HFF-Myc (cell line): ENCODE measurements around the gene KLF17.

Experiments used
- DNase-seq: peaks from one replicate; pipeline ENCODE4 v3.0.0-alpha.2; 2011; ENCODE audit warnings: low read depth; ENCODE audit errors: extremely low read depth
- H3K4me3 ChIP-seq: replicated peaks from 2 replicates; pipeline ENCODE4 v1.5.1; 2011; ENCODE audit warnings: low read depth, mild to moderate bottlenecking, control low read depth, low read length
- CTCF ChIP-seq: IDR thresholded peaks from 2 replicates; pipeline ENCODE4 v1.5.1; 2012; ENCODE audit warnings: mild to moderate bottlenecking, low read depth, low read length, control low read depth; ENCODE audit errors: missing control alignments

The KLF17 gene

GRCh38 chr1:44170281-44170823 is 51.7 kb downstream of the KLF17 start:
- H3K4me3 ChIP-seq = no peak overlapping the region
- DNase-seq = no peak
- TF ChIP-seq CTCF = no peak

GRCh38 chr1:44174630-44175029 is 56.0 kb downstream of the KLF17 start:
- no peak overlapping the region for H3K4me3 ChIP-seq
- no peak for TF ChIP-seq CTCF
- no peak for DNase-seq
